DMS114 treated with DMSO at 0.1 percent for 48 hours (cell line): Measurements from ENCODE around the gene KTN1.
A peak's percentile ranks its signal among the peaks of the same experiment; 100 is the strongest.

ENCODE experiments used
- DNase-seq: peaks from one replicate; lab custom pipeline; 2025; ENCODE audit not compliant: unreplicated experiment; lab: John Stamatoyannopoulos, UW

The KTN1 gene

GRCh38 chr14:55671641-55672040, 91.6 kb downstream of the KTN1 start:
- DNase-seq: no peak

- no peak for DNase-seq
Measured at GRCh38 chr14:55673048-55673447, 93.0 kb downstream of the KTN1 start.

GRCh38 chr14:55681096-55681495, 101.1 kb downstream of the KTN1 start:
- no peak for DNase-seq

- no peak for DNase-seq
Measured at GRCh38 chr14:55684956-55685584, 105.1 kb downstream of the KTN1 start.

GRCh38 chr14:55686713-55687112, 106.7 kb downstream of the KTN1 start:
- no peak for DNase-seq

GRCh38 chr14:55688566-55688965, 108.6 kb downstream of the KTN1 start:
- DNase-seq: no peak

GRCh38 chr14:55689981-55690871, 110.2 kb downstream of the KTN1 start:
- DNase-seq: no peak

- DNase-seq: no peak
Measured at GRCh38 chr14:55691659-55692058, 111.7 kb downstream of the KTN1 start.

GRCh38 chr14:55693904-55694303, 113.9 kb downstream of the KTN1 start:
- DNase-seq: no peak

- no peak for DNase-seq
Measured at GRCh38 chr14:55697414-55697861, 117.4 kb downstream of the KTN1 start.

GRCh38 chr14:55698051-55698450, 118.0 kb downstream of the KTN1 start:
- DNase-seq: no peak

GRCh38 chr14:55699131-55700057, 119.4 kb downstream of the KTN1 start:
- no peak for DNase-seq

- DNase-seq: no peak
Measured at GRCh38 chr14:55701638-55702037, 121.6 kb downstream of the KTN1 start.

- DNase-seq: no peak
Measured at GRCh38 chr14:55702511-55702910, 122.5 kb downstream of the KTN1 start.

- no peak for DNase-seq
Measured at GRCh38 chr14:55704654-55705053, 124.6 kb downstream of the KTN1 start.

GRCh38 chr14:55705651-55706364, 125.8 kb downstream of the KTN1 start:
- no peak for DNase-seq

GRCh38 chr14:55706365-55706684, 126.3 kb downstream of the KTN1 start:
- DNase-seq: no peak

GRCh38 chr14:55706893-55707292, 126.9 kb downstream of the KTN1 start:
- DNase-seq: no peak

GRCh38 chr14:55707365-55707804, 127.4 kb downstream of the KTN1 start:
- peak; percentile 26 for DNase-seq

GRCh38 chr14:55710506-55711041, 130.6 kb downstream of the KTN1 start:
- DNase-seq: no peak
